ENCODE measurements around the gene BRD1. TPM values are rescaled to one million over a fixed set of nuclear protein-coding genes. Genes with fewer than 3 reads are reported as not detected.

BRD1 gene
- total RNA-seq, 1 donor from 2014 or later, result 27.7 TPM

GRCh38 chr22:49751966-49752597, 75.6 kb downstream of the BRD1 start:
- no peak for TF ChIP-seq CTCF (IDR thresholded peaks at IDR 0.05)
- peaks cover 9% of the 10 kb centered on the region for H3K9me3 Mint-ChIP-seq (ENCODE audit: low read depth)
- no peak overlapping the region for H3K4me3 Mint-ChIP-seq (ENCODE audit: unreplicated experiment)
- H3K27ac Mint-ChIP-seq (ENCODE audit: unreplicated experiment), result no peak overlapping the region
- DNase-seq (ENCODE audit: low spot score), result peak; percentile 91
- no peaks in the 10 kb centered on the region for H3K4me1 Mint-ChIP-seq (ENCODE audit: low read depth)
- H3K36me3 Mint-ChIP-seq (ENCODE audit: low read depth), result no peaks in the 10 kb centered on the region
- H3K27me3 Mint-ChIP-seq (ENCODE audit: low read depth), result peaks cover 5% of the 10 kb centered on the region

GRCh38 chr22:49751318-49751965, 76.2 kb downstream of the BRD1 start:
- peaks cover 2% of the 10 kb centered on the region for H3K36me3 Mint-ChIP-seq (ENCODE audit: low read depth)
- H3K4me1 Mint-ChIP-seq (ENCODE audit: low read depth), result no peaks in the 10 kb centered on the region
- H3K27me3 Mint-ChIP-seq (ENCODE audit: low read depth), result peaks cover 8% of the 10 kb centered on the region
- no peak overlapping the region for H3K4me3 Mint-ChIP-seq (ENCODE audit: unreplicated experiment)
- TF ChIP-seq CTCF (IDR thresholded peaks at IDR 0.05), result no peak
- peaks cover 14% of the 10 kb centered on the region for H3K9me3 Mint-ChIP-seq (ENCODE audit: low read depth)
- H3K27ac Mint-ChIP-seq (ENCODE audit: unreplicated experiment), result no peak overlapping the region
- peak; percentile 79 for DNase-seq (ENCODE audit: low spot score)

GRCh38 chr22:49749885-49750510, 77.7 kb downstream of the BRD1 start:
- Mint-ChIP-seq H3K36me3 (ENCODE audit: low read depth) (peaks cover 5% of the 10 kb centered on the region), H3K27me3 (ENCODE audit: low read depth) (peaks cover 11% of the 10 kb centered on the region), H3K9me3 (ENCODE audit: low read depth) (peaks cover 29% of the 10 kb centered on the region), H3K4me3 (ENCODE audit: unreplicated experiment) (no peak overlapping the region), H3K27ac (ENCODE audit: unreplicated experiment) (no peak overlapping the region), H3K4me1 (ENCODE audit: low read depth) (no peaks in the 10 kb centered on the region)
- no peak for TF ChIP-seq CTCF (IDR thresholded peaks at IDR 0.05)
- peak; percentile 89 for DNase-seq (ENCODE audit: low spot score)

- TF ChIP-seq CTCF (IDR thresholded peaks at IDR 0.05), result no peak
- no peaks in the 10 kb centered on the region for H3K4me1 Mint-ChIP-seq (ENCODE audit: low read depth)
- peaks cover 11% of the 10 kb centered on the region for H3K27me3 Mint-ChIP-seq (ENCODE audit: low read depth)
- H3K9me3 Mint-ChIP-seq (ENCODE audit: low read depth), result peaks cover 33% of the 10 kb centered on the region
- H3K4me3 Mint-ChIP-seq (ENCODE audit: unreplicated experiment), result no peak overlapping the region
- no peak overlapping the region for H3K27ac Mint-ChIP-seq (ENCODE audit: unreplicated experiment)
- peaks cover 7% of the 10 kb centered on the region for H3K36me3 Mint-ChIP-seq (ENCODE audit: low read depth)
- DNase-seq (ENCODE audit: low spot score), result peak; percentile 44
These were observed 78.4 kb downstream of the BRD1 start for GRCh38 chr22:49749227-49749626.

GRCh38 chr22:49748514-49748913, 79.2 kb downstream of the BRD1 start:
- H3K4me1 Mint-ChIP-seq (ENCODE audit: low read depth), result no peaks in the 10 kb centered on the region
- DNase-seq (ENCODE audit: low spot score), result peak; percentile 73
- peaks cover 40% of the 10 kb centered on the region for H3K9me3 Mint-ChIP-seq (ENCODE audit: low read depth)
- H3K27me3 Mint-ChIP-seq (ENCODE audit: low read depth), result peaks cover 16% of the 10 kb centered on the region
- no peak for TF ChIP-seq CTCF (IDR thresholded peaks at IDR 0.05)
- H3K27ac Mint-ChIP-seq (ENCODE audit: unreplicated experiment), result no peak overlapping the region
- no peak overlapping the region for H3K4me3 Mint-ChIP-seq (ENCODE audit: unreplicated experiment)
- H3K36me3 Mint-ChIP-seq (ENCODE audit: low read depth), result peaks cover 7% of the 10 kb centered on the region

Data from chondrocyte (in vitro differentiated cells).